BLaER1 treated with 17β-estradiol and CSF1 and Interleukin-3, amounts not matched to agents 10 nM and 100 nM (cell line): ENCODE measurements around the gene RIOK1.
A peak's percentile ranks its signal among the peaks of the same experiment; 100 is the strongest.
"Not testable (repeated sequence)": the region's sequence is repeated elsewhere in the genome, so short reads cannot be mapped to it uniquely, and the experiment has no call there.

Experiments used
- H3K27ac ChIP-seq, 11 experiments: shearing (Covaris generic); formaldehyde crosslinking; 2 replicates each; pipeline ENCODE4 v1.8.1; 2022
- H3K27me3 ChIP-seq, 11 experiments: shearing (Covaris generic); formaldehyde crosslinking; 2 replicates each; pipeline ENCODE4 v1.8.1; 2022
- H3K36me3 ChIP-seq, 11 experiments: shearing (Covaris generic); formaldehyde crosslinking; 2 replicates each; pipeline ENCODE4 v1.8.1; 2022
- H3K4me1 ChIP-seq, 10 experiments: shearing (Covaris generic); formaldehyde crosslinking; 2 replicates each; pipeline ENCODE4 v1.8.1; 2022
- H3K4me2 ChIP-seq, 11 experiments: shearing (Covaris generic); formaldehyde crosslinking; 2 replicates each; pipeline ENCODE4 v1.8.1; 2022
- H3K4me3 ChIP-seq, 10 experiments: shearing (Covaris generic); formaldehyde crosslinking; 2 replicates each; pipeline ENCODE4 v1.8.1; 2022
- H3K9ac ChIP-seq, 11 experiments: shearing (Covaris generic); formaldehyde crosslinking; 2 replicates each; pipeline ENCODE4 v1.8.1; 2022
- H3K9me3 ChIP-seq, 11 experiments: shearing (Covaris generic); formaldehyde crosslinking; replicated peaks in 1 of 11; 2 replicates each; pipeline ENCODE4 v1.8.1; 2022
- H4K20me1 ChIP-seq, 11 experiments: shearing (Covaris generic); formaldehyde crosslinking; 2 replicates each; pipeline ENCODE4 v1.8.1; 2022
- Cebpa-rat ChIP-seq, 11 experiments: shearing (Covaris generic); IDR thresholded peaks; 2 replicates each; pipeline ENCODE4 v1.8.1; 2022

RIOK1 gene

GRCh38 chr6:7389451-7390225 lies at the start of gene RIOK1, which contains the start of gene CAGE1:
TSS of gene RIOK1 (plus strand) at chr6:7389808. CDS start at chr6:7390003, 195 bp downstream.
TSS of gene CAGE1 (minus strand) at chr6:7389742. CDS start at chr6:7387173, 2,569 bp downstream.
- peaks cover 0 to 45% (median 27%) of the 10 kb centered on the region in 11 experiments; a peak in 14 of 22 replicates for H4K20me1 ChIP-seq
- H3K9ac ChIP-seq: peak within 1 kb of the TSS; percentile 78 to 89 (median 87)
- no peaks in the 10 kb centered on the region for H3K9me3 ChIP-seq
- peaks cover 24 to 35% (median 31%) of the 10 kb centered on the region in 10 experiments for H3K4me1 ChIP-seq
- H3K27me3 ChIP-seq: no peaks in the 10 kb centered on the region
- no peak for TF ChIP-seq Cebpa-rat (IDR thresholded peaks at IDR 0.05)
- H3K36me3 ChIP-seq: peaks cover 9 to 34% (median 23%) of the 10 kb centered on the region in 11 experiments; a peak in 21 of 22 replicates
- peak within 1 kb of the TSS; percentile 71 to 84 (median 81) for H3K4me3 ChIP-seq
- H3K4me2 ChIP-seq: peak within 1 kb of the TSS; percentile 83 to 97 (median 93)
- H3K27ac ChIP-seq: peak within 1 kb of the TSS; percentile 75 to 89 (median 84)

GRCh38 chr6:7341271-7341670 lies 48.3 kb upstream of the RIOK1 start:
- H3K27ac ChIP-seq: peak overlapping the region in 2 of 11 experiments; percentile 23 to 46; a peak in 1 of 22 replicates
- H3K9ac ChIP-seq: no peak overlapping the region
- H3K4me1 ChIP-seq: peaks cover 6 to 28% (median 20%) of the 10 kb centered on the region in 10 experiments; a peak in 18 of 20 replicates
- no peak overlapping the region for H3K4me3 ChIP-seq
- no peaks in the 10 kb centered on the region for H3K27me3 ChIP-seq
- H3K9me3 ChIP-seq: peaks cover 0 to 11% (median 6%) of the 10 kb centered on the region in 11 experiments; a peak in 12 of 22 replicates
- TF ChIP-seq Cebpa-rat (IDR thresholded peaks at IDR 0.05): no peak
- no peaks in the 10 kb centered on the region for H3K36me3 ChIP-seq
- no peaks in the 10 kb centered on the region for H4K20me1 ChIP-seq
- peak overlapping the region in 2 of 11 experiments; percentile 47 to 67; a peak in 3 of 22 replicates for H3K4me2 ChIP-seq

GRCh38 chr6:7341989-7342742 lies 47.4 kb upstream of the RIOK1 start:
- peaks cover 6 to 28% (median 20%) of the 10 kb centered on the region in 10 experiments; a peak in 18 of 20 replicates for H3K4me1 ChIP-seq
- H3K9ac ChIP-seq: no peak overlapping the region
- H3K4me3 ChIP-seq: no peak overlapping the region
- H3K27me3 ChIP-seq: no peaks in the 10 kb centered on the region
- H3K4me2 ChIP-seq: peak overlapping the region; percentile 8 to 73 (median 52); a peak in 19 of 22 replicates
- no peaks in the 10 kb centered on the region for H4K20me1 ChIP-seq
- peak overlapping the region in 4 of 11 experiments; percentile 23 to 47 (median 45); a peak in 6 of 22 replicates for H3K27ac ChIP-seq
- H3K9me3 ChIP-seq: peaks cover 0 to 13% (median 6%) of the 10 kb centered on the region in 11 experiments; a peak in 12 of 22 replicates
- no peak for TF ChIP-seq Cebpa-rat (IDR thresholded peaks at IDR 0.05)
- no peaks in the 10 kb centered on the region for H3K36me3 ChIP-seq

- Histone ChIP-seq H3K36me3 (no peaks in the 10 kb centered on the region), H3K27me3 (no peaks in the 10 kb centered on the region), H3K4me3 (no peak overlapping the region), H3K4me2 (no peak overlapping the region), H3K27ac (0 out of 22 replicates have a peak overlapping the region, but pooled peaks of 1 of the 11 experiments have one; percentile 9), H4K20me1 (no peaks in the 10 kb centered on the region), H3K4me1 (peaks cover 6 to 36% (median 20%) of the 10 kb centered on the region in 10 experiments; a peak in 18 of 20 replicates), H3K9ac (no peak overlapping the region), H3K9me3 (peaks cover 0 to 16% (median 6%) of the 10 kb centered on the region in 11 experiments; a peak in 12 of 22 replicates)
- no peak for TF ChIP-seq Cebpa-rat (IDR thresholded peaks at IDR 0.05)
Measured at GRCh38 chr6:7343546-7344475, 45.8 kb upstream of the RIOK1 start.

GRCh38 chr6:7344773-7345450 lies 44.7 kb upstream of the RIOK1 start:
- H3K27me3 ChIP-seq, H4K20me1 ChIP-seq, H3K36me3 ChIP-seq, H3K4me3 ChIP-seq, H3K27ac ChIP-seq, H3K9ac ChIP-seq: not testable (repeated sequence)
- H3K9me3 ChIP-seq: peaks cover 0 to 19% (median 6%) of the 10 kb centered on the region in 11 experiments; a peak in 12 of 22 replicates
- peaks cover 6 to 36% (median 20%) of the 10 kb centered on the region in 10 experiments; a peak in 18 of 20 replicates for H3K4me1 ChIP-seq
- peak overlapping the region in 7 of 11 experiments; percentile 1 to 39 (median 27); a peak in 6 of 22 replicates for H3K4me2 ChIP-seq

GRCh38 chr6:7347551-7347997 lies 42.0 kb upstream of the RIOK1 start:
- H3K4me2 ChIP-seq: peak overlapping the region in 5 of 11 experiments; percentile 12 to 30 (median 20); a peak in 5 of 22 replicates
- peaks cover 0 to 24% (median 9%) of the 10 kb centered on the region in 10 experiments; a peak in 15 of 20 replicates for H3K4me1 ChIP-seq
- not testable (repeated sequence) for H3K4me3 ChIP-seq, H3K27me3 ChIP-seq, H3K36me3 ChIP-seq, H4K20me1 ChIP-seq, H3K9ac ChIP-seq
- H3K9me3 ChIP-seq: peaks cover 0 to 19% (median 6%) of the 10 kb centered on the region in 11 experiments; a peak in 13 of 22 replicates
- H3K27ac ChIP-seq: peak overlapping the region in 1 of 11 experiments; percentile 25; a peak in 2 of 22 replicates

- not testable (repeated sequence) for H4K20me1 ChIP-seq, H3K4me2 ChIP-seq, H3K36me3 ChIP-seq, H3K27me3 ChIP-seq, H3K9ac ChIP-seq, H3K4me3 ChIP-seq, H3K27ac ChIP-seq, H3K4me1 ChIP-seq
- H3K9me3 ChIP-seq: peaks cover 0 to 12% (median 0%) of the 10 kb centered on the region in 11 experiments; a peak in 3 of 22 replicates
Measured at GRCh38 chr6:7350591-7350990, 39.0 kb upstream of the RIOK1 start.

- H3K4me2 ChIP-seq, H3K4me1 ChIP-seq, H4K20me1 ChIP-seq, H3K9ac ChIP-seq, H3K27me3 ChIP-seq, H3K27ac ChIP-seq, H3K4me3 ChIP-seq, H3K36me3 ChIP-seq: not testable (repeated sequence)
- H3K9me3 ChIP-seq: peaks cover 0 to 11% (median 0%) of the 10 kb centered on the region in 11 experiments; a peak in 3 of 22 replicates
Measured at GRCh38 chr6:7351916-7352315, 37.7 kb upstream of the RIOK1 start.
